SK-N-SH (cell line): ENCODE data around the gene FDX1. TPM values are rescaled to one million over a fixed set of nuclear protein-coding genes. Genes with fewer than 3 reads are reported as not detected.

Source experiments
- CTCF ChIA-PET: fragments of 300-600, 350-600 bp; formaldehyde crosslinking; extraction: SDS; loops from one replicate; lab custom pipeline; 2021; lab: Yijun Ruan, JAX
- POLR2A ChIA-PET: fragments of 350-600 bp; sonication (Branson Sonifier 250); formaldehyde crosslinking; extraction: SDS; loops from one replicate; lab custom pipeline; 2020; ENCODE audit warnings: antibody characterized with exemption, inconsistent platforms; lab: Yijun Ruan, JAX
- DNase-seq: peaks from one replicate; pipeline ENCODE4 v3.0.0; 2012
- H2AFZ ChIP-seq: fragments of 200-600 bp; sonication (generic); 2 replicates; pipeline ENCODE4 v1.8.1; 2016; ENCODE audit warnings: antibody characterized with exemption, mild to moderate bottlenecking, low read depth
- H3F3A ChIP-seq: fragments of 200-600 bp; sonication (generic); replicated peaks from 2 replicates; pipeline ENCODE3; 2016; ENCODE audit warnings: antibody characterized with exemption, mild to moderate bottlenecking; ENCODE audit not compliant: insufficient read depth
- H3K27ac ChIP-seq, 2 experiments: fragments of 200-500 bp in 1 of 2; fragments of 200-600 bp in 1 of 2; sonication (Bioruptor generic) in 1 of 2; sonication (generic), shearing (Covaris generic) in 1 of 2; 2 replicates each; pipeline versions ENCODE4 v1.5.1 to v1.6.1; 2014 to 2016; ENCODE audit warnings: low read depth in 2 of 2, inconsistent platforms in 1 of 2, low read length in 1 of 2, mild to moderate bottlenecking in 1 of 2, mixed read lengths in 1 of 2
- H3K27me3 ChIP-seq: fragments of 200-600 bp; sonication (generic), shearing (Covaris generic); 2 replicates; pipeline ENCODE4 v1.6.1; 2016; ENCODE audit warnings: mixed run types; ENCODE audit not compliant: insufficient read depth
- H3K36me3 ChIP-seq, 2 experiments: fragments of 200-500 bp in 1 of 2; fragments of 200-600 bp in 1 of 2; sonication (Bioruptor generic) in 1 of 2; sonication (generic) in 1 of 2; replicated peaks in 1 of 2; 2 replicates each; pipeline versions ENCODE3 to v1.5.1; 2014 to 2016; ENCODE audit warnings: low read length in 1 of 2, mild to moderate bottlenecking in 1 of 2; ENCODE audit not compliant: insufficient read depth in 2 of 2, control insufficient read depth in 1 of 2
- H3K4me1 ChIP-seq, 2 experiments: fragments of 200-500 bp in 1 of 2; fragments of 200-600 bp in 1 of 2; sonication (Bioruptor generic) in 1 of 2; sonication (generic), shearing (Covaris generic) in 1 of 2; 2 replicates each; pipeline versions ENCODE4 v1.5.1 to v1.6.1; 2014 to 2016; ENCODE audit warnings: low read depth in 1 of 2, low read length in 1 of 2, mixed run types in 1 of 2; ENCODE audit not compliant: insufficient read depth in 2 of 2, control insufficient read depth in 1 of 2
- H3K4me2 ChIP-seq: fragments of 200-600 bp; sonication (generic), shearing (Covaris generic); 2 replicates; pipeline ENCODE4 v1.6.1; 2017; ENCODE audit warnings: mixed run types
- H3K4me3 ChIP-seq, 2 experiments: fragments of 200-500 bp in 1 of 2; fragments of 200-600 bp in 1 of 2; sonication (Bioruptor generic) in 1 of 2; sonication (generic), shearing (Covaris generic) in 1 of 2; 2 replicates each; pipeline versions ENCODE4 v1.5.1 to v1.8.1; 2014 to 2016; ENCODE audit warnings: low read depth in 2 of 2, inconsistent platforms in 1 of 2, low read length in 1 of 2, mild to moderate bottlenecking in 1 of 2, mixed read lengths in 1 of 2, moderate library complexity in 1 of 2
- H3K79me2 ChIP-seq: fragments of 200-600 bp; sonication (generic); 2 replicates; pipeline ENCODE4 v1.8.1; 2017; ENCODE audit warnings: mild to moderate bottlenecking; ENCODE audit not compliant: insufficient read depth
- H3K9ac ChIP-seq: fragments of 200-600 bp; sonication (generic); 2 replicates; pipeline ENCODE4 v1.6.1; 2017; ENCODE audit warnings: mixed run types
- H3K9me2 ChIP-seq: fragments of 200-600 bp; sonication (generic); 2 replicates; pipeline ENCODE4 v1.6.1; 2017; ENCODE audit warnings: mixed run types
- H3K9me3 ChIP-seq: fragments of 200-600 bp; sonication (generic); 2 replicates; pipeline ENCODE4 v1.6.1; 2017; ENCODE audit warnings: mixed run types, mild to moderate bottlenecking, moderate library complexity
- H4K20me1 ChIP-seq: fragments of 200-600 bp; sonication (generic); 2 replicates; pipeline ENCODE4 v1.6.1; 2017; ENCODE audit warnings: mild to moderate bottlenecking, mixed run types; ENCODE audit not compliant: insufficient read depth
- CHD2 ChIP-seq: fragments of 150-350 bp; IDR thresholded peaks from 2 replicates; pipeline ENCODE4 v1.6.1; 2018; ENCODE audit warnings: low read length; ENCODE audit not compliant: partially characterized antibody
- ELF1 ChIP-seq: IDR thresholded peaks from 2 replicates; pipeline ENCODE4 v1.4.0; 2012
- FOSL2 ChIP-seq: IDR thresholded peaks from 2 replicates; pipeline ENCODE4 v1.4.0; 2012; ENCODE audit warnings: low read depth, mild to moderate bottlenecking, moderate library complexity, borderline replicate concordance
- IRF3 ChIP-seq: fragments of 150-350 bp; IDR thresholded peaks from 2 replicates; pipeline ENCODE4 v1.6.1; 2016; ENCODE audit warnings: mild to moderate bottlenecking, low read depth, low read length
- MXI1 ChIP-seq: IDR thresholded peaks from 2 replicates; pipeline ENCODE4 v1.6.1; 2012; ENCODE audit warnings: mild to moderate bottlenecking, low read depth, low read length, improper control_type of control experiment
- POLR2AphosphoS5 ChIP-seq: IDR thresholded peaks from 2 replicates; pipeline ENCODE4 v1.6.1; 2012; ENCODE audit warnings: low read depth, low read length
- REST ChIP-seq: IDR thresholded peaks from 2 replicates; pipeline ENCODE4 v1.6.1; 2012; ENCODE audit warnings: mild to moderate bottlenecking, low read depth, low read length, moderate library complexity
- TAF1 ChIP-seq: IDR thresholded peaks from 2 replicates; pipeline ENCODE4 v1.6.1; 2012; ENCODE audit warnings: low read depth, mild to moderate bottlenecking, low read length, moderate library complexity, borderline replicate concordance
- TEAD4 ChIP-seq: IDR thresholded peaks from 2 replicates; pipeline ENCODE4 v1.4.0; 2012; ENCODE audit warnings: mild to moderate bottlenecking, borderline replicate concordance; ENCODE audit not compliant: insufficient read depth
- USF1 ChIP-seq: IDR thresholded peaks from 2 replicates; pipeline ENCODE4 v1.4.0; 2012; ENCODE audit warnings: low read depth, borderline replicate concordance
- WGBS: methylation state at CpG from one replicate; pipeline ENCODE4 v1.1.6; 2017; ENCODE audit warnings: low lambda C conversion rate; 5-methylcytosine and 5-hydroxymethylcytosine counted together
- polyA plus RNA-seq, 3 experiments: library from polyadenylated mRNA; depleted of rRNA; stranded (reverse); fragments of >200 nt; gene quantifications; 2 replicates each; pipeline ENCODE4 v1.2.3, GENCODE V29; 2012

FDX1 gene
- polyA plus RNA-seq, 1 of the 3 experiments (the other 2 are of a cell fraction): 4.0 TPM

- DNase-seq: no peak
- ChIA-PET POLR2A (no interaction called here), CTCF (interaction anchor here (1.1 to 1.3 kb wide), 2 partner anchors 10 to 18 kb away, joined by 3 to 6 read pairs; no protein-coding TSS in a partner anchor)
- Histone ChIP-seq H3F3A (peaks cover 8% of the 10 kb centered on the region), H4K20me1 (no peaks in the 10 kb centered on the region), H3K27ac (no peak overlapping the region), H3K9me3 (no peaks in the 10 kb centered on the region; the same call in 1 of the 2 replicates), H3K4me2 (no peak overlapping the region), H2AFZ (no peak overlapping the region), H3K27me3 (no peaks in the 10 kb centered on the region), H3K36me3 (peaks cover under 1 to 11% of the 10 kb centered on the region in 2 experiments), H3K4me3 (no peak overlapping the region), H3K9me2 (no peaks in the 10 kb centered on the region), H3K4me1 (peaks cover 0 to 10% of the 10 kb centered on the region in 2 experiments; a peak in 1 of 4 replicates), H3K79me2 (no peaks in the 10 kb centered on the region; the same call in 1 of the 2 replicates), H3K9ac (no peak overlapping the region)
- WGBS: 100% methylated on average over 2 of the region's 2 CpGs
- TF ChIP-seq POLR2AphosphoS5: no peak
- TF ChIP-seq REST: no peak
- no peak for TF ChIP-seq TEAD4
- no peak for TF ChIP-seq FOSL2
- no peak for TF ChIP-seq TAF1
- no peak for TF ChIP-seq MXI1
- no peak for TF ChIP-seq IRF3
- no peak for TF ChIP-seq ELF1
- no peak for TF ChIP-seq USF1
- TF ChIP-seq CHD2: no peak
Measured at GRCh38 chr11:110452720-110453119, 23.0 kb downstream of the FDX1 start.
